Measurements from ENCODE around the gene CDH8. TPM values are rescaled to one million over a fixed set of nuclear protein-coding genes. Genes with fewer than 3 reads are reported as not detected.

CDH8 gene
- total RNA-seq, 1 experiment from 2014 or later, result not detected

DNA sequence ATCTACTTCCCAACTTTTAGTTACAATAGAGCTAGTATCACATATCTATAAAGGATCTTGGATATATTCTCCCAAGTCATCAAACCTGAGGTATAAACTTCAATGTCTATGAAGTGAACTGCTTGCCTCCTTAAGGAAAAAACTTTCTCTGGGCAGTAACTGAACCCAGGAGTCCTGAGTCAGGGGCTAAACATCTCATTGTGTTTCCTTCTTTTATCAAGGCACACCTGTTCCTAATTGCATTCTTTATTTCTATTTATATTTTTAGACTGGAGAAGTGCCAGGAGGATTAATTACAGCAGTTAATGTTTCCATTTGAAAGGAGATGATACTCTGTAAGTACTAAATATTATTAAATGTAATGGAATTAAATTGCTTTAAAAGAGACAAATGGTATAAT lies 98.6 kb downstream of the CDH8 start:
- Histone ChIP-seq H3K27me3 (ENCODE audit: insufficient read depth, low read depth) (peaks cover 12% of the 10 kb centered on the region; the same call in 1 of the 2 replicates), H3K4me1 (replicated peaks; ENCODE audit: insufficient read depth) (no peaks in the 10 kb centered on the region), H3K9me3 (ENCODE audit: insufficient read depth, low read depth) (no peaks in the 10 kb centered on the region), H3K9me2 (ENCODE audit: insufficient read depth) (no peaks in the 10 kb centered on the region), H2AFZ (no peak overlapping the region), H3K36me3 (ENCODE audit: low read depth) (no peaks in the 10 kb centered on the region), H3K4me3 (no peak overlapping the region), H3K79me2 (ENCODE audit: low read depth) (no peaks in the 10 kb centered on the region), H4K20me1 (ENCODE audit: insufficient read depth) (no peaks in the 10 kb centered on the region), H3K4me2 (no peak overlapping the region), H3K27ac (no peak overlapping the region), H3F3A (ENCODE audit: insufficient read depth, low read depth) (no peaks in the 10 kb centered on the region)
- POLR2A ChIA-PET (ENCODE audit: unreplicated experiment), result no interaction called here
- TF ChIP-seq CTCF (conservative IDR thresholded peaks at IDR 0.05), result no peak
- no peak for TF ChIP-seq EZH2 (IDR thresholded peaks at IDR 0.05; ENCODE audit: low read depth)
- CTCF ChIA-PET, result no interaction called here
- BruUV-seq (replicated peaks), result no TSS peak
- intact Hi-C loops (cut with micrococcal nuclease; ENCODE audit: unreplicated experiment), result no loop called here
- no peak for DNase-seq

DNA sequence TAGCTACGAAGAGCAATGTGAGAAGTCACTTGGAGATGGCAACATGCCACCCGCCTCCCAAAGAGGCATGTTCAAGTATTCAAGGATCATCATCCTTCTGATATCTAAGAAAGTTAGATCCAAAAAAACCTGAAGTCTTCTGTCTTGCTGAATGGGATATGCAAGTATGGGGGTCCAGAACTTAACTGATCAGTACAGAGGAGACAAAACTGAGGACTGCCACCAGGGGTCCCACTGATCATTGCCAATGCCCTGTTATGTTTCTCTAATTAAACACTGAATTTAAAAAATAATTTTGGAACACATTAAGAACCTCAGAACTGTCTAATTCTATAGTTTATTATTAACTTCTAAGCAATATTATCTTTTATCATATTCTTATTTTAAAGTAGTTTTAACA lies 99.7 kb downstream of the CDH8 start:
- BruUV-seq (replicated peaks), result no TSS peak
- peak; percentile 39 for TF ChIP-seq CTCF (conservative IDR thresholded peaks at IDR 0.05)
- TF ChIP-seq EZH2 (IDR thresholded peaks at IDR 0.05; ENCODE audit: low read depth), result no peak
- Histone ChIP-seq H3K79me2 (ENCODE audit: low read depth) (no peaks in the 10 kb centered on the region), H4K20me1 (ENCODE audit: insufficient read depth) (no peaks in the 10 kb centered on the region), H3K9me2 (ENCODE audit: insufficient read depth) (no peaks in the 10 kb centered on the region), H3K4me3 (no peak overlapping the region), H2AFZ (no peak overlapping the region), H3K4me1 (replicated peaks; ENCODE audit: insufficient read depth) (no peaks in the 10 kb centered on the region), H3K27ac (no peak overlapping the region), H3F3A (ENCODE audit: insufficient read depth, low read depth) (no peaks in the 10 kb centered on the region), H3K27me3 (ENCODE audit: insufficient read depth, low read depth) (peaks cover 12% of the 10 kb centered on the region; the same call in 1 of the 2 replicates), H3K4me2 (no peak overlapping the region), H3K36me3 (ENCODE audit: low read depth) (no peaks in the 10 kb centered on the region), H3K9me3 (ENCODE audit: insufficient read depth, low read depth) (no peaks in the 10 kb centered on the region)
- intact Hi-C loops (cut with micrococcal nuclease; ENCODE audit: unreplicated experiment), result no loop called here
- CTCF ChIA-PET, result no interaction called here
- POLR2A ChIA-PET (ENCODE audit: unreplicated experiment), result no interaction called here
- no peak for DNase-seq

DNA sequence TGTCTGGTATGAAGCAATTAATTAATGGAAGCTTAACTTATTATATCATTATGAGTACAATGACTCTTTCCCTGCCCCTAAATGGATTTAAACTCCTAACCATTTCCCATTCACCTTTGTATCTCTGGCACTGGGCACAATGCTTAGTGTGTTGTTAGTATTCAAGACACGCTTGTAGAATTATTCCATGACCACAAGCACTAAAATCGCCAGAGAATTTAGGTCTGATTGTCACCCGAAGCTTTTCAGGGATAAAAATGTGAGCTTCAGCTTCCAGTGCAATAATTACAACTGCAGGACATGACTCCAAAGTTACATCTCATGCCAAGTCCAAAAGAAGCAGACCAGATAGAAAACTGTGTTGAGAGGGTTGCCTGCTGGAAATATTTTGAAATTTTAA lies 101.6 kb downstream of the CDH8 start:
- ChIA-PET CTCF (no interaction called here), POLR2A (ENCODE audit: unreplicated experiment) (no interaction called here)
- no peaks in the 10 kb centered on the region for H3F3A ChIP-seq (ENCODE audit: insufficient read depth, low read depth)
- H3K4me2 ChIP-seq, result no peak overlapping the region
- intact Hi-C loops (cut with micrococcal nuclease; ENCODE audit: unreplicated experiment), result no loop called here
- H3K4me1 ChIP-seq (replicated peaks; ENCODE audit: insufficient read depth), result no peaks in the 10 kb centered on the region
- no peaks in the 10 kb centered on the region; the same call in 1 of the 2 replicates for H3K9me2 ChIP-seq (ENCODE audit: insufficient read depth)
- TF ChIP-seq EZH2 (IDR thresholded peaks at IDR 0.05; ENCODE audit: low read depth), result no peak
- TF ChIP-seq CTCF (conservative IDR thresholded peaks at IDR 0.05), result no peak
- BruUV-seq (replicated peaks), result no TSS peak
- no peak overlapping the region for H3K27ac ChIP-seq
- no peaks in the 10 kb centered on the region for H4K20me1 ChIP-seq (ENCODE audit: insufficient read depth)
- no peaks in the 10 kb centered on the region for H3K36me3 ChIP-seq (ENCODE audit: low read depth)
- no peak for DNase-seq
- no peaks in the 10 kb centered on the region for H3K9me3 ChIP-seq (ENCODE audit: insufficient read depth, low read depth)
- no peaks in the 10 kb centered on the region for H3K79me2 ChIP-seq (ENCODE audit: low read depth)
- H3K27me3 ChIP-seq (ENCODE audit: insufficient read depth, low read depth), result peaks cover 12% of the 10 kb centered on the region; the same call in 1 of the 2 replicates
- H3K4me3 ChIP-seq, result no peak overlapping the region
- H2AFZ ChIP-seq, result no peak overlapping the region
